Measurements from ENCODE around the gene SYK. TPM values are rescaled to one million over a fixed set of nuclear protein-coding genes. Genes with fewer than 3 reads are reported as not detected.

SYK gene
- total RNA-seq, 2 donors from 2014 or later, result 4.5 to 43.6 TPM

DNA sequence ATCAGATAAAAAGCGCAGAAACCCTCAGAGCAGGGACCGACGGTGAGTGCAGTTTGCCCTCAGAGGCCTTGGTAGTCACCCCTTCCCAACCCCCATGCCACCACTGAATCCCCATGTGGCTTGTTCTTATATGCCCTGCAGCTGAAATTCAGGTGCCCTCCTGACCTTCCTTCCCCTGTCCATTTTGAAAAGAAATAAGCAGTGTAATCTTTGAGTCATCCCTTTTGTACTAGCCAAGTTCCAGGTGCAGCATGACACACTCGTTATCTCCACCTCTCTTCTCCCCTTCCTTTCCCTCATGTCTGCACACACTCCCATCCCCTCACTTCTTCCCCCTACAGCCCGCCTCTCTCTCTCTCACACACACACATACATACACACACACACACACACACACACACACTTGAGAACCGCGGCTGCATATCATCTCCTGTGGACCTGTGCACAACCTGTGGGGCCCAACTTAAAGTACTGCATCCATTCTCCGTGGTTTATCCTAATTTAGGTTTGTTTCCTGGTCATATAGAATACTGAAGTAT is 53.1 kb downstream of the SYK start:
- no peak overlapping the region for H3K4me3 ChIP-seq
- intact Hi-C loops (cut with DNase I), result no loop called here
- no peaks in the 10 kb centered on the region for H3K36me3 ChIP-seq
- no peak overlapping the region for H3K27ac ChIP-seq
- TF ChIP-seq CTCF (IDR thresholded peaks at IDR 0.05), result no peak
- no peak for TF ChIP-seq POLR2AphosphoS5 (IDR thresholded peaks at IDR 0.05)
- TF ChIP-seq POLR2A (IDR thresholded peaks at IDR 0.05), result no peak
- no peaks in the 10 kb centered on the region for H3K9me3 ChIP-seq
- no peaks in the 10 kb centered on the region for H3K4me1 ChIP-seq (replicated peaks)
- H3K27me3 ChIP-seq (replicated peaks; ENCODE audit: insufficient read depth), result no peaks in the 10 kb centered on the region
- WGBS, result 77% methylated on average over 7 of the region's 8 CpGs
- DNase-seq (ENCODE audit: low spot score), result no peak

- no peak for TF ChIP-seq POLR2A (IDR thresholded peaks at IDR 0.05)
- TF ChIP-seq CTCF (IDR thresholded peaks at IDR 0.05), result no peak
- no peak for TF ChIP-seq POLR2AphosphoS5 (IDR thresholded peaks at IDR 0.05)
- no peak overlapping the region for H3K27ac ChIP-seq
- intact Hi-C loops (cut with DNase I), result no loop called here
- H3K9me3 ChIP-seq, result no peaks in the 10 kb centered on the region
- H3K4me3 ChIP-seq, result no peak overlapping the region
- no peaks in the 10 kb centered on the region for H3K4me1 ChIP-seq (replicated peaks)
- H3K36me3 ChIP-seq, result no peaks in the 10 kb centered on the region
- H3K27me3 ChIP-seq (replicated peaks; ENCODE audit: insufficient read depth), result no peaks in the 10 kb centered on the region
- 86% methylated on average over 5 of the region's 5 CpGs for WGBS
- no peak for DNase-seq (ENCODE audit: low spot score)
Observed at GRCh38 chr9:90855208-90855902, 53.7 kb downstream of the SYK start.

GRCh38 chr9:90857091-90857490 is 55.5 kb downstream of the SYK start:
- Histone ChIP-seq H3K27me3 (replicated peaks; ENCODE audit: insufficient read depth) (no peaks in the 10 kb centered on the region), H3K4me1 (replicated peaks) (no peaks in the 10 kb centered on the region), H3K4me3 (no peak overlapping the region), H3K36me3 (no peaks in the 10 kb centered on the region), H3K27ac (no peak overlapping the region), H3K9me3 (no peaks in the 10 kb centered on the region)
- DNase-seq (ENCODE audit: low spot score), result no peak
- TF ChIP-seq POLR2AphosphoS5 (IDR thresholded peaks at IDR 0.05) (no peak), CTCF (IDR thresholded peaks at IDR 0.05) (no peak), POLR2A (IDR thresholded peaks at IDR 0.05) (no peak)
- intact Hi-C loops (cut with DNase I), result no loop called here
- 57% methylated on average over 6 of the region's 6 CpGs for WGBS

GRCh38 chr9:90857855-90858254 is 56.2 kb downstream of the SYK start:
- intact Hi-C loops (cut with DNase I), result no loop called here
- Histone ChIP-seq H3K9me3 (no peaks in the 10 kb centered on the region), H3K36me3 (no peaks in the 10 kb centered on the region), H3K27ac (no peak overlapping the region), H3K4me3 (no peak overlapping the region), H3K27me3 (replicated peaks; ENCODE audit: insufficient read depth) (no peaks in the 10 kb centered on the region), H3K4me1 (replicated peaks) (no peaks in the 10 kb centered on the region)
- no peak for DNase-seq (ENCODE audit: low spot score)
- 71% methylated on average over 5 of the region's 5 CpGs for WGBS
- TF ChIP-seq CTCF (IDR thresholded peaks at IDR 0.05), result no peak

DNA sequence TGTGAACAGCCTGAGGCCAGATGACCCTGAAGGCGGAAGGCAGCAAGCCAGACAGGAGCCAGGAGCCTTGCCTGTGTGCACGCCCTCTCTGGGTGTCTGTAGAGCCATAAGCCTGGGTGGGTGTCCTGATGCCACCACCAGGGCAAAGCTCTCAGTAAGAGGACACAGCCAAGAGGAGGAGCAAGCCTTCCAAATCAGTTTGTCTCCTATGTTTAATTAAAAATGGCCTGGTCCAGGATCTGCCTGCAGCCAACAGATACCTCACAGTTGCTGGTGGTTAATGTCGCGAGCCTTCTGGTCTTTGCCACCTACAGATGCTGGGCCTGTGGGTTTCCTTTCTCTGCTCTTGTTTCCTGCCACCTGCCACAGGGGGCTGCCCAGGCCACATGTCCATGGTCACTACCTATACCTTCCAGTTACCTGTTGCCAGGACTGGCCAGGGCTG is 56.9 kb downstream of the SYK start:
- 94% methylated on average over 4 of the region's 4 CpGs for WGBS
- H3K36me3 ChIP-seq, result no peaks in the 10 kb centered on the region
- no peak for DNase-seq (ENCODE audit: low spot score)

More for the DNA sequence above, 56.9 kb downstream of the SYK start:
- Histone ChIP-seq H3K4me3 (no peak overlapping the region), H3K9me3 (no peaks in the 10 kb centered on the region), H3K4me1 (replicated peaks) (no peaks in the 10 kb centered on the region), H3K27me3 (replicated peaks; ENCODE audit: insufficient read depth) (no peaks in the 10 kb centered on the region), H3K27ac (no peak overlapping the region)
- intact Hi-C loops (cut with DNase I), result no loop called here
- no peak for TF ChIP-seq CTCF (IDR thresholded peaks at IDR 0.05)
- TF ChIP-seq POLR2AphosphoS5 (IDR thresholded peaks at IDR 0.05), result no peak
- TF ChIP-seq POLR2A (IDR thresholded peaks at IDR 0.05), result no peak
